SJSA1 (cell line): ENCODE measurements around the gene NAV2. TPM values are rescaled to one million over a fixed set of nuclear protein-coding genes. Genes with fewer than 3 reads are reported as not detected.
A peak's percentile ranks its signal among the peaks of the same experiment; 100 is the strongest.

ENCODE experiments used
- DNase-seq, 2 experiments: peaks; one replicate each; pipeline ENCODE4 v3.0.0-alpha.2; 2015 to 2020; ENCODE audit warnings: low spot score in 2 of 2, low read depth in 1 of 2
- H3K27ac ChIP-seq: fragments of 250-450 bp; sonication (Bioruptor Pico); 2 replicates; pipeline ENCODE4 v1.5.1; 2020; ENCODE audit warnings: mild to moderate bottlenecking, moderate library complexity
- H3K27me3 ChIP-seq: fragments of 250-450 bp; sonication (Bioruptor Pico); replicated peaks from 2 replicates; pipeline ENCODE4 v1.5.1; 2020; ENCODE audit warnings: mild to moderate bottlenecking, moderate library complexity
- H3K36me3 ChIP-seq: fragments of 250-450 bp; sonication (Bioruptor Pico); 2 replicates; pipeline ENCODE4 v1.5.1; 2020; ENCODE audit warnings: mild to moderate bottlenecking
- H3K4me1 ChIP-seq: fragments of 250-450 bp; sonication (Bioruptor Pico); replicated peaks from 2 replicates; pipeline ENCODE4 v1.6.1; 2021; ENCODE audit warnings: mild to moderate bottlenecking
- H3K4me3 ChIP-seq: fragments of 250-450 bp; sonication (Bioruptor Pico); 2 replicates; pipeline ENCODE4 v1.5.1; 2020; ENCODE audit warnings: mild to moderate bottlenecking
- H3K9me3 ChIP-seq: fragments of 250-450 bp; sonication (Bioruptor Pico); replicated peaks from 2 replicates; pipeline ENCODE4 v1.5.1; 2020; ENCODE audit warnings: mild to moderate bottlenecking
- total RNA-seq: library from RNA; depleted of rRNA; stranded (reverse); fragments of >200 nt; shearing (Covaris generic); gene quantifications from 2 replicates; pipeline ENCODE4 v1.2.3, GENCODE V29; 2014

Gene NAV2
- total RNA-seq, 1 experiment from 2014 or later, result 2.6 TPM

- H3K27me3 ChIP-seq, result no peaks in the 10 kb centered on the region
- DNase-seq, result no peak
These were observed 314.3 kb downstream of the NAV2 start for GRCh38 chr11:20026629-20027555.

GRCh38 chr11:20027556-20028013, 314.9 kb downstream of the NAV2 start:
- H3K9me3 ChIP-seq, result no peaks in the 10 kb centered on the region
- no peak overlapping the region for H3K27ac ChIP-seq
- peaks cover 47% of the 10 kb centered on the region for H3K4me1 ChIP-seq
- H3K4me3 ChIP-seq, result no peak overlapping the region
- DNase-seq, result no peak
- no peaks in the 10 kb centered on the region for H3K36me3 ChIP-seq
- no peaks in the 10 kb centered on the region for H3K27me3 ChIP-seq

More at GRCh38 chr11:20026629-20027555, 314.3 kb downstream of the NAV2 start:
- no peak overlapping the region for H3K27ac ChIP-seq
- no peaks in the 10 kb centered on the region for H3K36me3 ChIP-seq
- no peaks in the 10 kb centered on the region for H3K9me3 ChIP-seq
- peaks cover 48% of the 10 kb centered on the region for H3K4me1 ChIP-seq
- H3K4me3 ChIP-seq, result no peak overlapping the region

GRCh38 chr11:20029193-20029592, 316.6 kb downstream of the NAV2 start:
- Histone ChIP-seq H3K36me3 (no peaks in the 10 kb centered on the region), H3K4me1 (peaks cover 44% of the 10 kb centered on the region), H3K4me3 (no peak overlapping the region), H3K27ac (no peak overlapping the region), H3K9me3 (no peaks in the 10 kb centered on the region), H3K27me3 (no peaks in the 10 kb centered on the region)
- no peak for DNase-seq

GRCh38 chr11:20030472-20030871, 317.8 kb downstream of the NAV2 start:
- Histone ChIP-seq H3K9me3 (no peaks in the 10 kb centered on the region), H3K4me1 (peaks cover 33% of the 10 kb centered on the region), H3K4me3 (no peak overlapping the region), H3K27me3 (no peaks in the 10 kb centered on the region), H3K27ac (peak overlapping the region; percentile 98), H3K36me3 (no peaks in the 10 kb centered on the region)
- DNase-seq, result no peak

GRCh38 chr11:20031155-20032001, 318.7 kb downstream of the NAV2 start:
- peak overlapping the region; percentile 9; the same call in 1 of the 2 replicates for H3K4me3 ChIP-seq

GRCh38 chr11:20032127-20032526, 319.5 kb downstream of the NAV2 start:
- Histone ChIP-seq H3K36me3 (no peaks in the 10 kb centered on the region), H3K27me3 (no peaks in the 10 kb centered on the region), H3K4me3 (no peak overlapping the region), H3K9me3 (no peaks in the 10 kb centered on the region), H3K4me1 (peaks cover 35% of the 10 kb centered on the region), H3K27ac (peak overlapping the region; percentile 98)
- no peak for DNase-seq

More at GRCh38 chr11:20031155-20032001, 318.7 kb downstream of the NAV2 start:
- peak; percentile 45 to 83 for DNase-seq
- H3K4me1 ChIP-seq, result peaks cover 35% of the 10 kb centered on the region
- H3K27me3 ChIP-seq, result no peaks in the 10 kb centered on the region
- H3K36me3 ChIP-seq, result no peaks in the 10 kb centered on the region
- peak overlapping the region; percentile 98 for H3K27ac ChIP-seq
- H3K9me3 ChIP-seq, result no peaks in the 10 kb centered on the region

- Histone ChIP-seq H3K4me1 (peaks cover 35% of the 10 kb centered on the region), H3K27me3 (no peaks in the 10 kb centered on the region), H3K9me3 (no peaks in the 10 kb centered on the region), H3K36me3 (no peaks in the 10 kb centered on the region; the same call in 1 of the 2 replicates), H3K27ac (no peak overlapping the region), H3K4me3 (no peak overlapping the region)
- DNase-seq, result no peak
These were observed 320.1 kb downstream of the NAV2 start for GRCh38 chr11:20032577-20033260.

GRCh38 chr11:20033806-20034205, 321.2 kb downstream of the NAV2 start:
- Histone ChIP-seq H3K9me3 (no peaks in the 10 kb centered on the region), H3K36me3 (no peaks in the 10 kb centered on the region; the same call in 1 of the 2 replicates), H3K27me3 (no peaks in the 10 kb centered on the region), H3K4me1 (peaks cover 35% of the 10 kb centered on the region), H3K27ac (no peak overlapping the region), H3K4me3 (no peak overlapping the region)
- DNase-seq, result no peak

DNA sequence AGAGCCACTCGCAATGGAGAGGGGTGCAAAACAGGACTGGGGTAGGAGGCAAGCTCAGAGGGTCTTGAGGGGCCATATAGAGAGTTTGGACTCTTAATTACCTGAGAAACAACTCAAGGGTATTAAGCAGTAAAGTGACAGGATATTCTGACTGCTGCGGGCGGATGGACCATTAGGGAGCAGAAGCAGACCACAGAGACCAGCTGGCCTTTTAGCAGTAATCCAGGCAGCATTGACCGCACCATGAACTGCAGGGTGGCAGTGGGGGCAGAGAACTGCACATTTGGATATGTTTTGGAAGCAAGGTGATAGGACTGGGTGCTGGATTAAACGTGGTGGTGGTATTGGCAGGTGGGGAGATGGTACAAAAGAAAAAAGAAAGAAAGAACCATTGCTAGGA, 322.3 kb downstream of the NAV2 start:
- H3K4me1 ChIP-seq, result peaks cover 35% of the 10 kb centered on the region
- H3K36me3 ChIP-seq, result no peaks in the 10 kb centered on the region; the same call in 1 of the 2 replicates
- no peaks in the 10 kb centered on the region for H3K9me3 ChIP-seq
- H3K4me3 ChIP-seq, result no peak overlapping the region
- no peak for DNase-seq
- no peak overlapping the region for H3K27ac ChIP-seq
- H3K27me3 ChIP-seq, result no peaks in the 10 kb centered on the region

DNA sequence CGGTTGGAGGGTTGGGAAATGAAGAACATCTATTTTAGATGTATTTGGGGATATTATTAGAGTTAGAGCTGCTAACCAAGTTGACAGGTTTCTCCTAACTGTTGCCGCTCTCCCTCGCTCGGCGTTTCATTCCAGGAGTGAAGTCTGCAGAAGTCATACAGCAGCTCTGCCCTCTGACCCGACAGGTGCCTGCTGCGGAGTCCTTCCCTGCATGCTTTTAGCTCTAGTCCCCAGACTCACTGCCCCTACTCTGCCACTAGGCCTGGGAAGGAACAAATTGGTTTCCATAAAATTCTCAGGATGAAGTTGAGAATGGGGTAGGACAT, 322.7 kb downstream of the NAV2 start:
- Histone ChIP-seq H3K27ac (no peak overlapping the region), H3K9me3 (no peaks in the 10 kb centered on the region), H3K36me3 (no peaks in the 10 kb centered on the region; the same call in 1 of the 2 replicates), H3K27me3 (no peaks in the 10 kb centered on the region), H3K4me1 (peaks cover 35% of the 10 kb centered on the region), H3K4me3 (no peak overlapping the region)
- DNase-seq, result no peak

DNA sequence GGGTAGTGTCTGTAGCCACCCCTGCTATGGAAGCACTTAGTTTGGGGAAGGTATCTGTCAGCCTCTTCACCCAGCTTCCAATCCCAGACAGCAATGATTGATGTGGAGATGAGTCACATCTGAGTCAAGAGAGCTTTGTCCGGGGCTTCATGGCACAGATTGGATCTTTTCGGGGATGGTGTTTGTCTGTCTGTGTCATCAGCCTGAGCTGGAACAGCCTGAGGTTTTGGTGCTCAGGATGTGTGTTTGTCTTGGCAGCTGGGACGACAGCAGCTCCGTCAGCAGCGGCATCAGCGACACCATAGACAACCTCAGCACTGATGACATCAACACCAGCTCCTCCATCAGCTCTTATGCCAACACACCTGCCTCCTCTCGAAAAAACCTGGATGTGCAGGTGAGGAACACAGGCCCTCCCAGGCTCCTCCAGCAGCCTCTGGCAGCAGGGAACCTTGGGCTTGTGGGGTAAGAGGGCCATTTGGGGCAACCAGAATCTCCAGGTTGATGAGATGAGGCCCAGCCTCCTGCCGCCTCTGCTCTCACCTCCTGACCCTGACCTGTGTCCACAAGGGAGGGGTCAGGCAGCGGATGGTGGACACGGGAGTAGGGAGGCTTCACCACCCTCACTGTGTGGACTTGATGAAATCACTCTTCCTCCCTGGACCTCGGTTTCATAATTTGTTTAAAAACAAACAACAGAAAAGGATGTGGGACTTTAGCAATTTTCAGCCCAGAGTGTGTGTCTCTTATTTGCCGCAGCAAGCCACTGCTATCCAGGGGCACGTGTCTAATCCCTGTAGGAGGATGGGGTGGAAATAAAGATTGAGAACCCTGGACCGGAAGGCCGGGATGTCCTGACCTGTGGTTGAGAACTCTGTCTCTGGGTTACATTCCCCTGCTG, 323.3 kb downstream of the NAV2 start:
- Histone ChIP-seq H3K27me3 (no peaks in the 10 kb centered on the region), H3K4me3 (no peak overlapping the region), H3K36me3 (no peaks in the 10 kb centered on the region; the same call in 1 of the 2 replicates), H3K4me1 (peaks cover 31% of the 10 kb centered on the region), H3K9me3 (no peaks in the 10 kb centered on the region), H3K27ac (no peak overlapping the region)
- peak; percentile 40 to 61 for DNase-seq

DNA sequence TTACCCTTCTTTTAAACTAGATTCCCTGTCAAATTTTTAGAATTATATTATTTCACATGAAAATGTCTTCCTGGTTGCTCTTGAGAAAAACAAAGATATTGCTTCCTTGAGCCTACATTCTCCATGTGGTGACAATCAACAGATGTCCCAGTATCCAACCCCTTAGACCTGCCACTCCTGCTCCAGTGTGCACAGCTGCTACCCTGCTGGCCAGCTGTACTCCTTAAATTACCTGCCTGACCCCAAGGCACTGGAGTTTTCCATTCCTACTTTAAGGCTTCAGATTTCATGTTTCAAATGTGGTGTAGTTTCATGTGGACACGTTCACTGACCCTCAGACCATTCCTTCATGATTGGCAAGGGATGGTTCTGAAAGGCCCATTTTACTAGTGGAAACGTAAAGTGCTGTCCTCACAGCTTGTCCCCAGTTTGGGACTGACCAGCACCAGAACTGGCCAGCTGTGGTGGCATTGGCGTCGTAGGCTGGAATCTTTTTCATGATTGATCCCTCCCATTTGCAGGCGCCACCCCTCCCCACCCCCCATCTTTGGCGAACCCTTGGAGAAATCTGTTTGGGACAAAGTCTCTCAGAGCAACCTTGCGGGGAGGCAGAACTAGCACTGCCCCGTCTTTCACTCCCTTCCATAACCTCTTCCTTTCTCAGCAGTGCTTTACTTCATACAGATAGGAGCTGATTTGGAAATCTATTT, 324.1 kb downstream of the NAV2 start:
- Histone ChIP-seq H3K4me3 (no peak overlapping the region), H3K9me3 (no peaks in the 10 kb centered on the region), H3K36me3 (no peaks in the 10 kb centered on the region; the same call in 1 of the 2 replicates), H3K27ac (no peak overlapping the region), H3K4me1 (peaks cover 31% of the 10 kb centered on the region), H3K27me3 (no peaks in the 10 kb centered on the region)
- DNase-seq, result no peak
